ENCODE results near the gene FCRL2.
"Not testable (repeated sequence)": the region's sequence is repeated elsewhere in the genome, so short reads cannot be mapped to it uniquely, and the experiment has no call there.

FCRL2 gene

DNA sequence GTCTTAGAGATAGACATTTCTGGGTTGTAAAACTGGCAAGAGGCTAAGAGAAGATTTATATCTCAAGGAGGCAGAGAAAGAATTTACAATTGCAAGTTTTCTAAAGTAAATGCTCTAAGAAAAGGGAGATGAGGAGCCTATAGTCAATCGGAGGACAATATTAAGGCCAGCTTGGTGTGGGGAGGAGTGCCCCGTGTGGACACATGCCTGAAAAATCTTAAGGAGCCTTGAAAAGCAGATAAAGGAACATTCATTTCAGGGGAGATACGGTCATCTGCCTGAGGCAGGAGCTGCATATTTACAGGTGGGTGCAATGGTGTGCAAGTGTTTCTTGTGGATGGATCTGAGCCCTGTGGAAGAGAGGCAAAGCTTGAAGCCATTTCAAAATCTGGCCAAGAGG lies 25.6 kb downstream of the FCRL2 start:
- no peak for DNase-seq (ENCODE audit: low read depth in 2 of 2)

DNA sequence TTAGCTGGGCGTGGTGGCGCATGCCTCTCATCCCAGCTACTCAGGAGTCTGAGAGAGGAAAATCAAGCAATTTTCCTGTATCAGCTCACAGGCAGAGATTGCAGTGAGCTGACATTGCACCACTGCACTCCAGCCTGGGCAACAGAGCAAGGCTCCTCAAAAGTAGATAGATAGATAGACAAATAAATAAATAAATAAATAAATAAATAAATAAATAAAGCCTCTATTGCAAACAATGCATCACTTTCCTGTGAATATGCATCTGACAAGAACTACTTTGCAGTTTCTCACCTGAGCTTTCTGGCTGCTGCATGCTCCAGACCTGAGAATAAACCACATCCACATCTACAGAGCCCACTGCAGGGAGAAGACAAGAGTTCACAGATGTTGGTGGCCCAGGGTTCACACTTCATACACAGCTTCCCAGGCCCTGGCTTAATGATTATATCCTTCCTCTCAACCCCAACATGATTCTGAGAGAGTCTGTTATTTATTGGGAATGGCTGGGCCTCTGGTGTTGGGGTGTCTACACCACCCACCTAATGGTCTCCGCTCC lies 28.6 kb downstream of the FCRL2 start:
- no peak for DNase-seq (ENCODE audit: low read depth in 2 of 2)

DNA sequence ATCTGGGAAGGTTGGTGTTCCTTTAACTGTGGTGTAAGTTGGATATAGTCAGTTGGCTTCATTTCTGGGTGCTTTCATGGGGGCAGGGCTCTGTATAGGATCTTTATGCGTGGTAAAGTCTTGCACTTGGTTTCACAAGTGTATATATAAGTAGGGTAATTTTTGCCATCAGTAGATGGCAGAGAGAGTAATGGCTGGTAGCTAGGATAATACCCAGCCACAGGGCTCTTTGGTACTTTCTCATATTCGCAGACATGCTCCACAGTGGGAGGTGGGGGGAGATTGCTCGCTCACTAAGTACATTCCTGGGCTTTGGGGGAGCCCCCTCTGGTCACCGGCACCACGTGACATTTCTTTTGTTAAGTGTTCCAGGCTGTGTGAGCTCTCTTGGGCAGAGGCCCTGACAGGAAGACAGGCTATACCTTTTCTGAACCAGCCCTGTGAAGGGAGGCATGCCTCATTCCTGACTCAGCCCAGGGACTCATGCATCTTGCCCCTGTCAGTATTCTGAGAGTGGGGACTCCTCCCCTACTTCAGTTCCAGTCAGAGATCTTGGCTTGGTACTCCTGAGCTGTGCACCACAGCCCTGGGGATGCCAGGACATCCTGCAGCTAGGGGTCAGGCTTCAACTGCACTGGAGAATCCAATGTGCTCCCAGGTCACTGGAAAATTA lies 37.6 kb downstream of the FCRL2 start:
- DNase-seq (ENCODE audit: low read depth in 2 of 2) = no peak

DNA sequence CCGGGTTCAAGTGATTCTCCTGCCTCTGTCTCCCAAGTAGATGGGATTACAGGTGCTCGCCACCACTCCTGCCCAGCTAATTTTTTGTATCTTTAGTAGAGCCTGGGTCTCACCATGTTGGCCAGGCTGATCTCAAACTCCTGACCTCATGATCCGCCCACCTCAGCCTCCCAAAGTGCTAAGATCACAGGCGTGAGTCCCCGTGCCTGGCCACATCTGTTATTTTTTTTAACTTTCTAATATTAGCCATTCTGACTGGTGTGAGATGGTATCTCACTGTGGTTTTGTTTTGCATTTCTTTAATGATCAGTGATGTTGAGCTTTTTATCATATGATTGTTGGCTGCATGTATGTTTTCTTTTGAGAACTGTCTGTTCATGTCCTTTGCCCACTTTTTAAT lies 40.9 kb downstream of the FCRL2 start:
- not testable (repeated sequence) for DNase-seq (ENCODE audit: low read depth in 2 of 2)

DNA sequence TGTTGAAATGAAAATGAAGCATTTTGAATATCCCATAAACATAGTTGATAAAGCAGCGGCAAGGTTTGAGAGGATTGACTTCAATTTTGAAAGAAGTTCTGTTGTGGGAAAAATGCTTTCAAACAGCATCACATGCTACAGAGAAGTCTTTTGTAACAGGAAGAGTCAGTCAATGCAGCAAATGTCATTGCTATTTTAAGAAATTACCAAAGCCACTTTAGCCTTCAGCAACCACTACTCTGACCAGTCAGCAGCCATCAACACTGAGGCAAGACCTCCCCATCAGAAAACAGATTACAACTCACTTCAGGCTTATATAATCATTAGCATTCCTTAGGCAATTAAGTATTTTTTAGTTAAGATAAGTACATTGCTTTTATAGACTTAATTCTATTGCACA lies 42.6 kb downstream of the FCRL2 start:
- no peak for DNase-seq (ENCODE audit: low read depth in 2 of 2)

DNA sequence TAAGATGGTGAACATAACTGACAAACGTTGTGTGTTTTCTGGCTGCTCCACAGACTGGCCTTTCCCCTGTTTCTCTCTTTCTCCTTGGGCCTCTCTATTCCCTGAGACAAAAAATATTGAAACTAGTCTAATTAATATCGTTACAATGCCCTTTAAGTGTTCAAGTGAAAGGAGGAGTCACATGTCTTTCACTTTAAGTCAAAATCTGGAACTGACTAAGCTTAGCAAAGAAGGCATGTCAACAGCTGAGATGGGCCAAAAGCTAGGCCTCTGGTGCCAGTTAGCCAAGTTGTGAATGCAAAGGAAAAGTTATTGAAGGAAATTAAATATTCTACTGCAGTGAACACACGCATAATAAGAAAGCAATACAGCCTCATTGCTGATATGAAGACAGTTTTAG lies 44.2 kb downstream of the FCRL2 start:
- DNase-seq (ENCODE audit: low read depth in 2 of 2) = no peak

DNA sequence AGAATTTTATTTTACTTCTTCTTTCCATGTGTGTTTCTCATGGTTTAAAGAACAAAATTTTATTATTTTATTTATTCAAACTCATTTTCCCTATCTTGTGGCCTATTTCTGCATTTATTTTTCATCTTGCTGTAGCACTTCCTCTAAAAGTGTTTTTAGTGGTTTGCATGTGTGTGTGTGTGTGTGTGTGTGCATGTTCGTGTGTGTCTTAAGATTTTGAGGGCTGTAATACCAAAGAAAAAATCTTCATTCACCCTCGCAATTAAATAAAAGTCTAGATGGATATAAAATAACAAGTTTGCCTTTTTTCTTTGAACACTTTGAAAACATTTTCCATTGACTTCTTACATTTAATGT lies 51.7 kb downstream of the FCRL2 start:
- no peak for DNase-seq (ENCODE audit: low read depth in 2 of 2)

DNA sequence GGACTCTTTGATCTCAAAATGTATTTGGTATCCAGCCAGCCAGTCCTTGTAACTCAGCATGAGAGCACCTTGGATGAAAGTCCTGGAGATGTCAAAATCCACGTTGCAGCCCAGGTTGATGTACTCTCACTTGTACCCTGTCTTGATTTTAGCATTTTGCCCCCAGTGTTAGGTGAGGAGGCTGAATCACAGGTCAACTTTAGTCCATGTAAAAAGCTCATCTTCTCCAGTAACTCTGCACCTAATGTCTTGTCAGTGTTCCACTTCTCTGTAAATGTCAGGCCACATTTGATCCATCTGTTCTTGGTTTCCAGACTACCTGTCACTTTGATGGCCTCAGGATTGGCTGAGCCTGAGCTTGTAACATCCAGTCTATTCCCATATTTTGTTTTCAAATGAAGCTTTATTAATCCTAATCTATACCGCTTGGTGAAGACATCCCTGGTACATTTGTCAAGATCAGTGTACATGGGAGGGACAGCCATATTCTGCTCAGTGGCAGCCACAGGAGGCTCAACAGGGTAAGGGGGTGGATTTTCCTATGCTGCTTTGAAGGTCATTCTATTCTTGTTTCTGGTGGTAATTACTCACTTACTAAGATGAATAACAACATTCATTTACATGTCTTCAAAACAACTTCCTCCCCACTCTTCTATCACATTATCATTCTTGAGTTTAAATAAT lies 52.3 kb downstream of the FCRL2 start:
- DNase-seq (ENCODE audit: low read depth in 2 of 2) = no peak

DNA sequence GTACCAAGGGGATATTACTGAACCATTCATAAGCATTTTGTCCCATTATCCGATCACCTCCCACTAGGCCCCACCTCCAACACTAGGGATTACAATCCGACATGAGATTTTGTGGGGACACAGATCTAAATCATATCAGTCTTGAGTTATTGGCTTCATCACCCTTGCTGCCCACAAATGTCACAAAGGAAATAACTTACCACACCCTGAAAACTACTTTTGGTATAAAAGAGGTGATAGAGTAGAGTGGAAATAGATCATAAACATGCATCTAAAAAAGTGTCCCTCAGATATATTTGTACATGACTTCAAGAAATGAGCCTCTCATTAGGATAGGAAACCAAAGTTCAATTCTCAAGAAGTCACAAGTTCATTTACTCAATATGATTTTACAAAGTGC lies 53.8 kb downstream of the FCRL2 start:
- no peak for DNase-seq (ENCODE audit: low read depth in 2 of 2)

DNA sequence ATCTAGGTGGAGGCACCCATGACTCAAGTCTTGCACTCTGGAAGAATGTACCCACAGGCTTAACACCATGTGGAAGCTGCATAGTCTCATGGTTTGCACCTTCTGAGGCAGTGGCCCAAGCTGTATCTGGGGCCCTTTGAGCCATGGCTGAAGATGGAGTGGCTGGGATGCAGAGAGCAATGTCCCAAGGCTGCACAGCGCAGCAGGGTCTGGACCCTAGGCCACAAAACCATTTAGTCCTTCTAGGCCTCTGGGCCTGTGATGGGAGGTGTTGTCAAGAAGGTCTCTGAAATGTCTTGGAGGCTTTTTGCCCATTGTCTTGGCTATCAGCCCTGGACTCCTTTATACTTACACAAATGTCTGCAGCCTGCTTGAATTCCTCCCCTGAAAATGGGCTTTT lies 54.9 kb downstream of the FCRL2 start:
- DNase-seq (ENCODE audit: low read depth in 2 of 2) = no peak

DNA sequence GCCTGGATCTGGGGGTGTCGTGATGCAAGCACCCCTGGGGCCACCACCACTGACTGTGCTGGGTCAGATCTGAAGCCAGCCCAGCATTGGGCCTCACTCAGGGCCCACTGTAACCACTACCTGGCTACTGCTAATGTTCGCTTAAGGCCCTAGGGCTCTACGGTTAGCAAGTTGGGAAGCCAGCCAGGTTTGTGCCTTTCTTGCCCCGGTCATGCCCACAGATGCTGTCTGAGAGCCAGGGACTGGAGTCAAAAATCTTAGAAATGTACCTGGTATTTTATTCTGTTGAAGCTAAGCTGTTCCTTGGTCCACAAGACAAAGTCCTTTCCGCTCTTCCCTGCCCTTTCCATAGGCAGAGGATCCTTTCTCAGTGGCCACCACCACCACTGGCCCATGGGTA lies 61.2 kb downstream of the FCRL2 start:
- DNase-seq (ENCODE audit: low read depth in 2 of 2) = no peak

DNA sequence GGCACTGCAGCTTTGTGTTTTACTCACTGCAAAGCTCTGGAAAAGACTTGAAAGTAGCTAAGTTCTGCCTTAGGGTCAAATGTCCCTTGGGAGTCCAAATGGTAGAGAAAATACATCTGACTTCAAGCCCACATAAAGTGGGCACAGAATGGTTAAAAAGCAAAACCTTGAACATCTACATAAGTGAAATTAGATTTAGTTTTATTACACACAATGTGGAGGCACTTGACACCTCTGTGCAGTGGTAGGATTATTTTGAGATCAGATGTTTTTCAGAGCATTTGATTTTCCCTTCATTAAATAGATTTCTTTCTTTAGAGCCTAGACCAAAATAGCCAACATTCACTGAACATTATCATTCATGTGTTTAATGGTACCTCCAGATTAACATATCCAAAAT lies 65.1 kb downstream of the FCRL2 start:
- no peak for DNase-seq (ENCODE audit: low read depth in 2 of 2)

DNA sequence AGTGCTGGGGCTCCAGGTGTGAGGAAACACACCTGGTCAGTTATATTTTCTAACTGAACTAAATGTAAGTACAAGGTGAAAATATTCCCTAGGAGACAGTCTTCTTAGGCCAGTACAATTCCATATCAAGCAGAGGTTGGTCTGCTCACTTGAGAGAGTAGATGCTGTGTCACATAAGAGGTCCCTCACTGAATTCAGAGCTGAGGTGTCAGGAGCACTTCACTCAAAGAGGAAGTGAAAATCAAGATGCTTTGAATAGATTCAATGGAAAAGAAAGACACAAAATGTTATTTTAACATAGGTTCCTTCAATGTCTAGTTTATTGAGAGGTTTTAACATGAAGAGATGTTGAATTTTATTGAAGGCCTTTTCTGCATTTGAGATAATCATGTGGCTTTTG lies 72.1 kb downstream of the FCRL2 start:
- no peak for DNase-seq (ENCODE audit: low read depth in 2 of 2)

DNA sequence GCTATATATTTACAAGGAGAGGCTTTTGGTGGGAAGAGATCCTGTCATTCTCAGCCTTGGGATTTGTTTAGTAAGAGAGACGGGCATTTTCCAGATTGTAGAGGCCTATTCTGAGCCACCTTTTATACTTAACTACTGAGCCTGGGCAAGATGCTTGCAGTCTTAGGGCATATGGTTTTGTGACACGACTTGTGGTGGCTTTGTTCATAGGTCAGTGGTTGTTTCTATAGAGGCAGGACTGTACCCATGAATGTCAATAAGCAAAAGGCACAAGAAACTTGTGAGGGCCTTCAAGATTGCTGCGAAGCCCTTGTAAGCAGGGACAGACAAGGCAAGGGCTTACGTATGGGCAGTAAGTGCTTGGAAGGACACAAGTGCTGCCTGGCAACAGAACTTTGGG lies 73.0 kb downstream of the FCRL2 start:
- no peak for DNase-seq (ENCODE audit: low read depth in 2 of 2)

DNA sequence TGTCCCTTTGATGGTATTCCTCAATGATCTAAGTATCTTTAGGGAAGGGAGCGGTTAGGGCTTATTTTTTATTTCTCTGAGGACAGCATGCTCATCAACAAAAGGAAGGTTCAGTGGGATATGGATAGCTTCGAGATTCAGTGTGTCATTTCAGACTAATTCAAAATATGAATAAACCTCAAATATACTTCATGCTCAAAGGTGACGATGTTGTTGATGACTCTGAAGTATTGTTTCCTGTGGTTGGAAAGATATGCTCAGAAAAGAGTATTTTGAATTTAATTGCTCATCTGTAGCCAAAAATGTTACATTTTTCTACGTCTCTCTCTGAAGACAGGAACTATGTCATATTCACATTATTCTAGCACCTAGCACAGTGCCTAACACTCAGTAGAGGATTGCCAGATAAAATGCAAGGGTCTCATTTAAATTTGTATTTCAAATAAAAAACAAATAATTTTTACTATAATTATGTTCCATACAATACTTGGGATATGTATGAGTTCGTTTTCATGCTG lies 74.6 kb downstream of the FCRL2 start:
- DNase-seq (ENCODE audit: low read depth in 2 of 2) = no peak

DNA sequence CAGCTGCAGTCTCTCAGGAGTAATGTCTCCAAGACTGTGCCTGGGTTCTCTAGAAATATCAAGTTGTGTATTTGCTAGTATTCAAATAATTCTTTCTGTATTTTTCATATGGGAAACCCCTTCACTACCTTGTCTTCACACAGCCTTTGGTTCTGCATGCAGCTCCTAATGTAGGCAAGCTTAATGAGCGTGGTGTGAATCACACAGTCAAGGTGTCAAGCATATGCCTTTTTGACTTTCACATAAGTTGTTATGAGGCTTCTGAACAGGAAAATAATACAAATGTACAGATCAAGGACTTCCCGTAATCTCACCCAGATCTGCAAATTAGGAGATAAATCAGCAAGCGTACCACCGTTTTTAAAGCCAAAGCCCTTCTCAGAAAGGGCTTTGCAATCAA lies 76.2 kb downstream of the FCRL2 start, which contains the start of gene FCRL3:
FCRL3 (minus strand) TSS at position 38 of the 400 bp plus-strand sequence. CDS start 280 bp downstream, outside the sequence.
- no peak for DNase-seq (ENCODE audit: low read depth in 2 of 2)

DNA sequence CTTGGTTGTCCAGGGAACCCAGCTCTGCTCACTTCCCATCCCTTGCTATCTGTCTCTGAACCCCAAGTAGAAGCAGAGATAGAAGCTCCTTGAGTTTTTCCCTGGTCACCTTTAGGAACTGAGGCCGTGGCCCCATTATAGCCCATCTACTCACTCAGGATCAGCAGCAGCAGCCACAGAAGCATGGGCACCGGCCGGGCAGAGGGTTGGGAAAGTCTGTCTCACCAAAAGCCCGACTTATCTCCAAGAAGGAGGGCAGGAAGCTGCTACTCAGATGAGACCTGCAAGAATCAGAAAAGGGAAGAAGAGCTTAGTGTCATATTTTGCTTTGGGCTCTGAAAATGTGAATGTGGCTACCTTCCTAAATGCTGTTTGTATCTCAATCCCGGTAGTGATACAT lies 76.6 kb downstream of the FCRL2 start:
- DNase-seq (ENCODE audit: low read depth in 2 of 2) = no peak

DNA sequence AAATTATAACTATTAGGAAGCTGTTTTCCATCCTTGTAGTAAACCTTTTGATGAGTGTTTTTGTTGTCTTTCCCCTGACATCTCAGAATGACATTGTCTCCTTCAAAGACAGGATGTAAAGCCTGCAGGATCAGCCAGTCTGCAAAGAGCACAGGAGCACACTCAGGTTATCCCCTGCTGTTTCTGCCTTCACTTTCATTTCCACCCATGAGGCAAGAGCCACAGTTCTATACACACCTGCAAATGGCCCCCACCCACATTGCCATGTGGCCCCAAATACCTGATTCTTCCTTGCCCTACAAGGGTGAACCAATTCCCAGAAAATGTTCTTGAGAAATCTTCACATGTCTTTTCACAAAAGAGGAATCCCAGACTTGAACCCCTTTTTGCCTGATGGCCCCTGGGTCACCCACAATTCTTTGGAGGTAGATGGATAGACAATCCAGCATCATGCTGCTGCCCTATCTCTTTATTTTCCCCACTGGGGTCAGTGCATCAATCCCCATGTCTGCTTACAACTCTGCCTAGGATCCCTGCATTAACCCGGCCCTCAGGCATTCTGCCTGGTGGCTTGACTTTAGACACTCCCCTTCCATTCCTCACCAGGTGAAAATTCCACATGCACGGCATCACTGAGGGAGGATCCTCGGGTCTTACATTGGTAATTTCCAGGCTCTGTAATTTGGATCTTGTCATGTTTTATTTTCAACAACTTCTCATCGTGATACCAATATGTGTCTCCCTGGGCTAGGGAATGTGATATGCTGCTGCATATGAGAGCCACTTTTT lies 79.0 kb downstream of the FCRL2 start:
- no peak for DNase-seq (ENCODE audit: low read depth in 2 of 2)

DNA sequence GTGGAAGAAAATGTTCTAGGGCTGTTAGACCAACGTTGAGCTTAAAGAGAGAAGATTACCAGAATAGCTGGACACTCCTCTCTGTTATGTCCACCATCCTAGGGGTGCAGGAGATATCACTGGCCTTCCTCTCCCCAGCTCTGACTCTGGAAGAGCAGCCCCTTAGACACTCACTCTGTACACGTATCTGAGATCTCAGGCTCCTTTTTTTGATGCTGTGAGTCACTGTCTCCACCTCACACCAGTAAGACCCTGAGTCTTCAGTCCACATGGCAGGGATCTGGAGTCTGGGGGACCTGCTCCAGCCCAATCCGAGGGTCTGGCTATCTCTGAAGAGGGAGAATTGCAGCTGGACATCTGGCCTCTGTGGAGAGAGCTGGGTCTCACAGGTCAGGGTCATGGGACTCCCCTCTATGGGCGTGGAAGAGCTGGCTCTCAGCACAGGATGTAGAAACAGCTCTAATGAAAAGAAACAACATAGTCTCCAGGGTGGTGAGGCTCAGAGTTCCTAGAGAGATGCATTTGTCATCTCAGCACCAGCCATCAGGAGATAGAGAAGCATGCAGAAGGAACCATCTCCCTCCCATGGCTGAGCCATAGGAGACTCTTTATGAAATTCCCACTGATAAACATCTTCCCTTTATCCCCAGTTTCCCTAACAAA lies 79.8 kb downstream of the FCRL2 start:
- no peak for DNase-seq (ENCODE audit: low read depth in 2 of 2)

All from stimulated activated CD8-positive, alpha-beta memory T cell treated with anti-CD3 and anti-CD28 coated beads, Interleukin-15, amount 100 ng/mL, for 4 hours (primary cell).